Nucleus accumbens (tissue), 56 donors: ENCODE results near the gene ZSWIM3.
"Not testable (repeated sequence)": the region's sequence is repeated elsewhere in the genome, so short reads cannot be mapped to it uniquely, and the experiment has no call there.

Experiments used
- DNase-seq, 56 donors: peaks; one replicate each; lab custom pipeline; 2025; lab: John Stamatoyannopoulos, UW

ZSWIM3 gene

GRCh38 chr20:45859916-45860315 lies 2.5 kb downstream of the ZSWIM3 start:
- no peak for DNase-seq

DNA sequence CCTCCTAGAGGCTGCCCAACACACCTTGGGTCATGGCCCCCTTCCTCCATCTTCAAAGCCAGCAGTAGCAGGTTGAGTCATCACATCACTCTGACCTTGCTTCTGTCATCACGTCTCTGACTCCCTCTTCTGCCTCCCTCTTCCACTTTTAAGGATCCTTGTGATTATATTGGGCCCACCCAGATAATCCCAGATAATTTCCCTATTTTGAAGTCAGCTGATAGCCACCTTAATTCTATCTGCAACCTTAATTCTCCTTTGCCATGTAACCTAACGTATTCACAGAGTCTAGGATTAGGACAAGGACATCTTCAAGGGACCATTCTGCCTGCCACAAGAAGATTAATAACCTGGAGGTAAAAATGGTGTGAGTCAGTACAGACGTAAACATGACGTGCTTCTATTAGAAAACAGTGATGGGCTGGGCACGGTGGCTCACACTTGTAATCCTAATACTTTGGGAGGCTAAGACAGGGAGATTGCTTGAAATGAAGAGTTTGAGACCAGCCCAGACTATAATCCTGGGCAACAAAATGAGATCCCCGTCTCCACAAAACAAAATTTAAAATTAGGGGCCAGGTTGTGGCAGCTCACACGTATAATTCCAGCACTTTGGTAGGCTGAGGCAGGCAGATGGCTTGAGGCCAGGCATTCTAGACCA lies 3.3 kb downstream of the ZSWIM3 start:
- no peak for DNase-seq

GRCh38 chr20:45861221-45862075 lies 4.0 kb downstream of the ZSWIM3 start:
- peak in 1 of 56 donors; percentile 2 for DNase-seq

DNA sequence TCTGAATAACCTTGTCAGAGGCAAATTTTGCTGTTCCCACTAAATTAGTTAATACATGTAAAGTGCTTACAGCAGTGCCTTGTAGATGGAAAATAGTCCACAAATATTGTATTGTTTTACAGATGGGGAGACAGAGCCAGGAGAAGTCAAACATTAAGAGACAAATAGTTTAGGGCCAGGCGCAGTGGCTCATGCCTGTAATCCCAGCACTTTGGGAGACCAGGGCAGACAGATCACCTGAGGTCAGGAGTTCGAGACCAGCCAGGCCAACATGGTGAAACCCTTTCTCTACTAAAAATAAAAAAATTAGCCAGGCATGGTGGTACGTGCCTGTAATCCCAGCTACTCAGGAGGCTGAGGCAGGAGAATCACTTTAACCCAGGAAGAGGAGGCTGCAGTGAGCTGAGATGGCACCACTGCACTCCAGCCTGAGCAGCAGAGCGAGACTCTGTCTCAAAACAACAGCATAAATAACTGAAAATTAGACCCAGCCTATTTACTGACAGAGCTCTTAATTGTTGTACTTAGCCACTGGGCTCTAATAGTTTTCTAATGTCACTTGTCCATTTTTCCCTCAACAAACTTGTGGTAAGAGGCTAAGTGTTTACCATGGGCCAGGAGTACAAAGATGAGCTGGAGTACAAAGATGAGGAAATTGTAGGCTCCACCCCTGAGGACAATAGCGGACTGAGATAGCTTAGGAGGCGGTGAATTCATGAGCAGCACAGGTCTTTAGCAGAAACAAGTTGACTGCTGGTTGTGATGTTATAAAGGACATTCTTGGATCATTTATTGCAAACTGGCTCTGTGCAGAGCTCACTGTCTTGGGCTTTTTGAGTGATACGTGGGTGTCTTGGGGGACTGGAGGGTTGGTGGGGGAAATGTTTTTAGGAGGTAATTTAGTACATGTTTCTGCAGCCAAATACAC lies 6.4 kb downstream of the ZSWIM3 start:
- no peak for DNase-seq

- DNase-seq = no peak
Observed at GRCh38 chr20:45866454-45866853, 9.0 kb downstream of the ZSWIM3 start.

DNA sequence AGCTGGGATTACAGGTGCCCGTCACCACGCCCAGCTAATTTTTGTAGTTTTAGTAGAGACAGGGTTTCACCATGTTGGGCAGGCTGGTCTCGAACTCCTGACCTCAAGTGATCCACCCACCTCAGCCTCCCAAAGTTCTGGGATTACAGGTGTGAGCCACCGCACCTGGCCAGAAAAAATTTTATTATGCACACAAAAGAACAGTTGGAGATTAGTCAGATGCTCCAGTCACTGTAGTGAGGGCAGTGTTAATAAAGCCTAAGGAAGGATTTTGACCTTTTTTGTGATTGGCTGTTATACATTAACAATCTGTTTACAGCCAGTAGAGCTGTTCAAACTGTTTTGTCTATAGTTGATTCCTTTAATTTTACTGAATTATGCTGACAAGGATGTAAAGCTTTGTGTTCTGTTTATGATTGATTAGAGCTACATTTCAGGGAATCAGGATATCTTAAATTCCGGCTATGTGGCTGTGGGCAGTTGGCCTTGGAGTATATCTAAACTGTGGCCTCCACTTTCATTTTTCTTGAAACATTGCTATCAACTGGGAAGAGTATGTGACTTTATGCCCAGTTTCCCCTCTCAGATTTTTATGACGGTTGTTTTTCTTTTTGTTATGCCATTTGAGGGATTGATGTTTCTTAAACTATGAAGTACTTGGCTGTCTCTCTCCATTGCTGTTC lies 9.9 kb downstream of the ZSWIM3 start:
- DNase-seq = no peak

GRCh38 chr20:45867819-45868176 lies 10.4 kb downstream of the ZSWIM3 start:
- DNase-seq = no peak

- no peak for DNase-seq
Observed at GRCh38 chr20:45872626-45873025, 15.2 kb downstream of the ZSWIM3 start.

GRCh38 chr20:45873409-45874103 lies 16.1 kb downstream of the ZSWIM3 start:
- DNase-seq = no peak

GRCh38 chr20:45874104-45874481 lies 16.7 kb downstream of the ZSWIM3 start:
- not testable (repeated sequence) for DNase-seq

DNA sequence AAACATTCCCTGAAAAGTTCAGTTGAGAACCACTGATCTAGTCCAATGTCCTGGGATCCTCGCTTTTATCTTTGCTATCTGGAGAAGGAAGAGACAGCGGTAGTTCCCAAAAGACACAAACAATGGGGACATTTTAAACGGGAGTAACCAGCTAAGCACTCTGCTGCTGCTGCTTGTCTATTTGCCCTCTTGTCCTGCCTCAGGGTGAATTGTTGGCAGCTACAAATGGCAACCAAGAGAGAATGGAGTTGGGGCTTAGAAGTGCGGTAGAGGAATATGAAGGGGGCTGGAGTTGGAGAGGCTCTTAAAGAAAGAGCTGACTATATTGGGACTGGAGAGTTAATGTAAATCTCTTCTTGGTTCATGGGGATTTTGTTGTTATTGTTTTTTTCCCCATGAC lies 17.2 kb downstream of the ZSWIM3 start:
- DNase-seq = no peak

DNA sequence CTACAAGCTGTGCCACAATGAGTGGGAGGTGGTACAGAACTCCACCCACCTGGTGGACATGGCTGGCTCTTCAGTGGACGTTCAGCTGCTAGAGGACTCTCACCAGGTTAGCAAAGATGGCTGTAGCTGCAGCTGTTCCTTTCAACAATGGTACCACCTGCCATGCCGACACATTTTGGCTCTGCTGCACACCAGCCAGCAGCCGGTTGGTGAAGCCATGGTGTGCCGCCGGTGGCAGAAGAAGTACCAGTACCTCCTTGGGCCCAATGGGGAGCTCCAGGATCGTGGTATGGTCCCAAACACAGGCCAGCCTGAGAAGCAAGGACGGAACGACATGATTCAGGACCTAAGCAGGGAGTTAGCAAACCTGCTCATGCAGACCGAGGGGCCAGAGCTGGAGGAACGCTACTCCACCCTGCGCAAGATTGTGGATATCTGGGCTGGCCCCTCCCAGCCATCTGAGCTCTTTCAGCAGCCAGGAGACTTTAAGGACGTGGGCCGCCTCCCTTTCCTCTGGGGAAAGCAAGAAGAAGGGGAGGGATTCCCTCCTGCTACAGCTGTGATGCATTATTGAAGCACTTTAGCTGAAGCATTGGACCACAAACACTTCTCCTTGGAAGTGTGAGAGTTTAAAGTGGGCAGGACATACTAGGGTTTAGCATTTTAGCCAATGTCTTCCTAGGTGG lies 20.8 kb downstream of the ZSWIM3 start:
- DNase-seq = no peak

DNA sequence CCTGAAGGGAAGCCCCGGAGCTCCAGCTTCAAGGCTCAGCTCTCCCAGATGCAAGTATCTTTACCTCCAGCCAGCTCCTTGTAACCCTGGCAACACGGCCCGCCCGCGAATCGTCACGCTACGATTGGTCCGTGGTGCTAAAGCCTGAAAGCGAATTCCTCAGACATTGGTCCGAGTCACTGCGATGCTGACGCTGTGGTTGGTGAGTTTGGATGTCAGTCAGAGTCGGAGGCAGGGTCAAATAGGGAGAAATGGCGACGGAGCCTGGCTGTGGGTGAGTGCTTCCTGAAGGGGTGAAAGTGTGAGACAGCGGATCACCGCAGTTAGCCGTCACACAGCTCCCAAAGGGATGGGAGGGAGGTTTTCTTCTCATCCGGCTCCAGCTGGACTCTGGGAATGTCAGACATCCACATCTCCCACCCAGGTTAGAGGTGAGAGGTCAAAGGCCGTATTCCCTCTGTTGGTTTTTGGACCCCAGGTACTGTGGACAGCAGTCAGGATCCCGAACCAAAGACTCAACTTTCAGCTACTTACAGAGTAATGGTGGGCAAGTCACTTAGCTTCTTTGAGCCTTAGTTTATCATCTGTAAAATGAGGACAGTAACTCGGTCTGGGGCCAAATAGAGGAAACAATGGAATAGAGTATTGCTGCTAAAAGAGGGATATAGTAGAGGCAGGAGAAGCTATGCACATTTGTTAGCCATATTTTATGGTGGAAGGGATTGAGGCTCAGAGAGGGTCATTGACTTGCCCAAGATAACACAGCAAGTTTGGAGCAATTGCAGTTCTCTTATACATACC lies 23.8 kb downstream of the ZSWIM3 start, which contains the start of gene ZSWIM1:
Gene ZSWIM1 (plus strand): TSS at position 240 of the 801 bp plus-strand sequence. CDS start 1,366 bp downstream, outside the sequence.
- peak; percentile 64 to 100 (median 97) for DNase-seq

GRCh38 chr20:45882469-45883099 lies 25.2 kb downstream of the ZSWIM3 start:
- DNase-seq = no peak

GRCh38 chr20:45883100-45883469 lies 25.7 kb downstream of the ZSWIM3 start:
- no peak for DNase-seq

GRCh38 chr20:45886590-45887345 lies 29.4 kb downstream of the ZSWIM3 start:
- no peak for DNase-seq

GRCh38 chr20:45887346-45887715 lies 29.9 kb downstream of the ZSWIM3 start, which contains the start of gene SPATA25:
SPATA25 (minus strand) TSS chr20:45887622; CDS start chr20:45887590, 32 bp downstream.
- DNase-seq = no peak
